ENCODE measurements around the gene CST7. TPM values are rescaled to one million over a fixed set of nuclear protein-coding genes. Genes with fewer than 3 reads are reported as not detected.

Gene CST7
- total and polyA plus RNA-seq, 3 donors from 2014 or later, result 0.56 to 4.1 TPM; not detected in 1

GRCh38 chr20:24991897-24992486 lies 42.9 kb downstream of the CST7 start:
- 0% methylated on average over 36 of the region's 36 CpGs for WGBS, 2 donors
- intact Hi-C loops (cut with DNase I; ENCODE audit: low total_unique reads), result no loop called here
- peaks cover 34% of the 10 kb centered on the region for H3K4me1 ChIP-seq
- DNase-seq, result peak; percentile 29
- no peaks in the 10 kb centered on the region for H3K36me3 ChIP-seq (ENCODE audit: low read depth, missing control alignments)
- peak overlapping the region; percentile 76 to 88 for H3K4me3 ChIP-seq
- peak overlapping the region; percentile 89 to 93 for H3K27ac ChIP-seq
- H3K27me3 ChIP-seq, result no peaks in the 10 kb centered on the region
- TF ChIP-seq CTCF (IDR thresholded peaks at IDR 0.05) (no peak), POLR2A (IDR thresholded peaks at IDR 0.05) (no peak)
- no peaks in the 10 kb centered on the region for H3K9me3 ChIP-seq

- H3K36me3 ChIP-seq (ENCODE audit: low read depth, missing control alignments), result no peaks in the 10 kb centered on the region
- peak within 1 kb of the TSS; percentile 89 to 93 for H3K27ac ChIP-seq
- no peak for TF ChIP-seq CTCF (IDR thresholded peaks at IDR 0.05)
- peak; percentile 85 for TF ChIP-seq POLR2A (IDR thresholded peaks at IDR 0.05)
- no peaks in the 10 kb centered on the region for H3K9me3 ChIP-seq
- WGBS, 2 donors, result 0% methylated on average over 18 to 44 of the region's 69 CpGs
- peak; percentile 98 for DNase-seq
- H3K4me1 ChIP-seq, result peaks cover 34% of the 10 kb centered on the region
- peak within 1 kb of the TSS; percentile 76 to 88 for H3K4me3 ChIP-seq
- intact Hi-C loops (cut with DNase I; ENCODE audit: low total_unique reads), result no loop called here
- no peaks in the 10 kb centered on the region for H3K27me3 ChIP-seq
Observed at GRCh38 chr20:24992487-24993205, 43.6 kb downstream of the CST7 start, which contains the start of gene APMAP. TSS of gene APMAP (minus strand) at chr20:24992751. CDS start at chr20:24992688, 63 bp downstream.

- WGBS, 2 donors, result 12 to 14% methylated on average over 9 of the region's 9 CpGs
- peaks cover 34% of the 10 kb centered on the region for H3K4me1 ChIP-seq
Observed at GRCh38 chr20:24993337-24994185, 44.5 kb downstream of the CST7 start.

GRCh38 chr20:24994186-24994465 lies 45.1 kb downstream of the CST7 start:
- Histone ChIP-seq H3K9me3 (no peaks in the 10 kb centered on the region), H3K36me3 (ENCODE audit: low read depth, missing control alignments) (no peaks in the 10 kb centered on the region), H3K27me3 (no peaks in the 10 kb centered on the region), H3K4me1 (peaks cover 34% of the 10 kb centered on the region), H3K27ac (no peak overlapping the region), H3K4me3 (no peak overlapping the region)
- no peak for TF ChIP-seq CTCF (IDR thresholded peaks at IDR 0.05)
- no peak for TF ChIP-seq POLR2A (IDR thresholded peaks at IDR 0.05)
- DNase-seq, result no peak
- 36 to 42% methylated on average over 1 of the region's 1 CpG for WGBS, 2 donors
- intact Hi-C loops (cut with DNase I; ENCODE audit: low total_unique reads), result no loop called here

More at GRCh38 chr20:24993337-24994185, 44.5 kb downstream of the CST7 start:
- intact Hi-C loops (cut with DNase I; ENCODE audit: low total_unique reads), result no loop called here
- Histone ChIP-seq H3K36me3 (ENCODE audit: low read depth, missing control alignments) (no peaks in the 10 kb centered on the region), H3K27ac (peak overlapping the region; percentile 89 to 93), H3K9me3 (no peaks in the 10 kb centered on the region), H3K4me3 (peak overlapping the region; percentile 76 to 88), H3K27me3 (no peaks in the 10 kb centered on the region)
- no peak for DNase-seq
- TF ChIP-seq CTCF (IDR thresholded peaks at IDR 0.05), result peak; percentile 26 to 27 (median 26)
- no peak for TF ChIP-seq POLR2A (IDR thresholded peaks at IDR 0.05)

All from testis (tissue), 3 donors.